ENCODE results near the gene TMEM196.

TMEM196 gene

GRCh38 chr7:19715499-19715898 is 57.9 kb downstream of the TMEM196 start:
- ChIA-PET POLR2A (ENCODE audit: low non-redundant PET) (no interaction called here), CTCF (interaction anchor here (0.8 kb wide), 1 partner anchor 936 kb away, joined by 4 read pairs; no protein-coding TSS in a partner anchor)
- no peak for DNase-seq (ENCODE audit: low spot score)
- H3K27ac ChIP-seq = no peak overlapping the region
- no peak for TF ChIP-seq CTCF (conservative IDR thresholded peaks at IDR 0.05; ENCODE audit: low read depth)

GRCh38 chr7:19713676-19714075 is 59.7 kb downstream of the TMEM196 start:
- no peak overlapping the region for H3K27ac ChIP-seq
- DNase-seq (ENCODE audit: low spot score) = peak; percentile 9
- ChIA-PET CTCF (interaction anchor here (0.5 to 1.9 kb wide), 15 partner anchors 10 to 1845 kb away, joined by 3 to 15 read pairs (median 3); no protein-coding TSS in a partner anchor), POLR2A (ENCODE audit: low non-redundant PET) (no interaction called here)
- TF ChIP-seq CTCF (conservative IDR thresholded peaks at IDR 0.05; ENCODE audit: low read depth) = peak; percentile 79

GRCh38 chr7:19709249-19709578 is 64.2 kb downstream of the TMEM196 start:
- POLR2A ChIA-PET (ENCODE audit: low non-redundant PET) = no interaction called here
- CTCF ChIA-PET = interaction anchor here (0.5 to 1.6 kb wide), 11 partner anchors 8 to 1690 kb away, joined by 3 to 11 read pairs (median 4); no protein-coding TSS in a partner anchor

GRCh38 chr7:19708397-19709248 is 64.8 kb downstream of the TMEM196 start, which contains the start of gene POLR1F:
POLR1F (minus strand) TSS chr7:19709037; CDS start chr7:19709016, 21 bp downstream.
- ChIA-PET CTCF (interaction anchor here (0.5 to 1.6 kb wide), 12 partner anchors 8 to 1689 kb away, joined by 3 to 11 read pairs (median 4); no protein-coding TSS in a partner anchor), POLR2A (ENCODE audit: low non-redundant PET) (no interaction called here)
- peak; percentile 93 for DNase-seq (ENCODE audit: low spot score)
- peak within 1 kb of the TSS; percentile 63 for H3K27ac ChIP-seq
- peak; percentile 96 for TF ChIP-seq CTCF (conservative IDR thresholded peaks at IDR 0.05; ENCODE audit: low read depth)

More at GRCh38 chr7:19709249-19709578, 64.2 kb downstream of the TMEM196 start:
- peak overlapping the region; percentile 63 for H3K27ac ChIP-seq
- TF ChIP-seq CTCF (conservative IDR thresholded peaks at IDR 0.05; ENCODE audit: low read depth) = peak; percentile 58
- DNase-seq (ENCODE audit: low spot score) = no peak

GRCh38 chr7:19707240-19707639 is 66.2 kb downstream of the TMEM196 start:
- ChIA-PET POLR2A (ENCODE audit: low non-redundant PET) (no interaction called here), CTCF (no interaction called here)
- TF ChIP-seq CTCF (conservative IDR thresholded peaks at IDR 0.05; ENCODE audit: low read depth) = no peak
- DNase-seq (ENCODE audit: low spot score) = peak; percentile 20
- H3K27ac ChIP-seq = no peak overlapping the region

- no peak for TF ChIP-seq CTCF (conservative IDR thresholded peaks at IDR 0.05; ENCODE audit: low read depth)
- CTCF ChIA-PET = no interaction called here
- DNase-seq (ENCODE audit: low spot score) = no peak
- H3K27ac ChIP-seq = no peak overlapping the region
- POLR2A ChIA-PET (ENCODE audit: low non-redundant PET) = no interaction called here
These were observed 67.8 kb downstream of the TMEM196 start for GRCh38 chr7:19705663-19706062.
